Caco-2 (cell line): ENCODE measurements around the gene PPAT. TPM values are rescaled to one million over a fixed set of nuclear protein-coding genes. Genes with fewer than 3 reads are reported as not detected.

Experiments
- BruUV-seq: library from RNA; stranded (reverse); fragments of 400-500 nt; replicated peaks from 2 replicates; lab custom pipeline; 2021; lab: Mats Ljungman, UMichigan
- CTCF ChIA-PET: fragments of 300-600 bp; sonication (Branson Sonifier 250); formaldehyde crosslinking; loops from one replicate; lab custom pipeline; 2022; ENCODE audit warnings: antibody characterized with exemption; lab: Charles Lee
- POLR2A ChIA-PET: fragments of 300-600 bp; sonication (Branson Sonifier 250); formaldehyde crosslinking; loops from one replicate; lab custom pipeline; 2022; ENCODE audit warnings: antibody characterized with exemption; lab: Charles Lee
- DNase-seq, 2 experiments: peaks; one replicate each; pipeline versions ENCODE4 v3.0.0 to v3.0.0-alpha.2; 2020 to 2022
- H3K27me3 ChIP-seq: replicated peaks from 2 replicates; pipeline ENCODE4 v1.6.0; 2011; ENCODE audit warnings: low read length; ENCODE audit not compliant: control insufficient read depth, insufficient read depth
- H3K36me3 ChIP-seq: 2 replicates; pipeline ENCODE4 v1.5.1; 2011; ENCODE audit warnings: low read length; ENCODE audit not compliant: control insufficient read depth, insufficient read depth
- H3K4me1 ChIP-seq: fragments of 250-450 bp; sonication (Bioruptor Pico); 2 replicates; pipeline ENCODE4 v1.5.1; 2020; ENCODE audit warnings: mild to moderate bottlenecking
- H3K4me3 ChIP-seq: 2 replicates; pipeline ENCODE4 v1.5.1; 2011; ENCODE audit warnings: low read depth, mild to moderate bottlenecking, control low read depth, low read length
- H3K9me3 ChIP-seq: fragments of 250-450 bp; sonication (Bioruptor Pico); 2 replicates; pipeline ENCODE4 v1.5.1; 2020; ENCODE audit warnings: mild to moderate bottlenecking, moderate library complexity
- H3K27ac Mint-ChIP-seq: one replicate; pipeline ENCODE4 v1.8.0; 2022; ENCODE audit warnings: mixed read lengths; ENCODE audit not compliant: unreplicated experiment
- H3K27me3 Mint-ChIP-seq: one replicate; pipeline ENCODE4 v1.8.0; 2022; ENCODE audit warnings: mixed read lengths; ENCODE audit not compliant: insufficient read depth, unreplicated experiment
- H3K36me3 Mint-ChIP-seq: one replicate; pipeline ENCODE4 v1.8.0; 2022; ENCODE audit warnings: mild to moderate bottlenecking, mixed read lengths; ENCODE audit not compliant: insufficient read depth, unreplicated experiment
- H3K4me1 Mint-ChIP-seq: one replicate; pipeline ENCODE4 v1.8.0; 2022; ENCODE audit warnings: low read depth, mixed read lengths; ENCODE audit not compliant: unreplicated experiment
- H3K4me3 Mint-ChIP-seq: one replicate; pipeline ENCODE4 v1.8.0; 2022; ENCODE audit warnings: mild to moderate bottlenecking, moderate library complexity, mixed read lengths; ENCODE audit not compliant: unreplicated experiment
- H3K9me3 Mint-ChIP-seq: one replicate; pipeline ENCODE4 v1.8.0; 2022; ENCODE audit warnings: mixed read lengths; ENCODE audit not compliant: unreplicated experiment
- intact Hi-C: fragments of 100-400 bp; cut with micrococcal nuclease; formaldehyde crosslinking; loops from one replicate; pipeline ENCODE4 v1.10.0; 2022; ENCODE audit not compliant: unreplicated experiment
- total RNA-seq: library from RNA; stranded (reverse); gene quantifications from 2 replicates; pipeline ENCODE4 v1.2.3, GENCODE V29; 2022
- TF ChIP-seq, protein P1 (sequence below), 2 experiments: fragments of 200-600 bp in 1 of 2; IDR thresholded peaks; 1 replicate in 1 of 2; 2 replicates in 1 of 2; pipeline versions ENCODE4 v1.5.1 to v1.8.0; 2011 to 2022; ENCODE audit warnings: antibody characterized with exemption in 1 of 2, control low read depth in 1 of 2, inconsistent platforms in 1 of 2, low read depth in 1 of 2, low read length in 1 of 2, mild to moderate bottlenecking in 1 of 2, moderate library complexity in 1 of 2; ENCODE audit not compliant: insufficient read depth in 1 of 2, severe bottlenecking in 1 of 2, unreplicated experiment in 1 of 2

Gene PPAT
- total RNA-seq, 1 experiment from 2014 or later, result 60.7 TPM

GRCh38 chr4:56433280-56433679, 2.1 kb downstream of the PPAT start:
- ChIA-PET POLR2A (no interaction called here), CTCF (no interaction called here)
- TF ChIP-seq, protein P1, sequence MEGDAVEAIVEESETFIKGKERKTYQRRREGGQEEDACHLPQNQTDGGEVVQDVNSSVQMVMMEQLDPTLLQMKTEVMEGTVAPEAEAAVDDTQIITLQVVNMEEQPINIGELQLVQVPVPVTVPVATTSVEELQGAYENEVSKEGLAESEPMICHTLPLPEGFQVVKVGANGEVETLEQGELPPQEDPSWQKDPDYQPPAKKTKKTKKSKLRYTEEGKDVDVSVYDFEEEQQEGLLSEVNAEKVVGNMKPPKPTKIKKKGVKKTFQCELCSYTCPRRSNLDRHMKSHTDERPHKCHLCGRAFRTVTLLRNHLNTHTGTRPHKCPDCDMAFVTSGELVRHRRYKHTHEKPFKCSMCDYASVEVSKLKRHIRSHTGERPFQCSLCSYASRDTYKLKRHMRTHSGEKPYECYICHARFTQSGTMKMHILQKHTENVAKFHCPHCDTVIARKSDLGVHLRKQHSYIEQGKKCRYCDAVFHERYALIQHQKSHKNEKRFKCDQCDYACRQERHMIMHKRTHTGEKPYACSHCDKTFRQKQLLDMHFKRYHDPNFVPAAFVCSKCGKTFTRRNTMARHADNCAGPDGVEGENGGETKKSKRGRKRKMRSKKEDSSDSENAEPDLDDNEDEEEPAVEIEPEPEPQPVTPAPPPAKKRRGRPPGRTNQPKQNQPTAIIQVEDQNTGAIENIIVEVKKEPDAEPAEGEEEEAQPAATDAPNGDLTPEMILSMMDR (IDR thresholded peaks at IDR 0.05; ENCODE audit: insufficient read depth in 1 of 2, low read depth in 1 of 2, low read length in 1 of 2, severe bottlenecking in 1 of 2, unreplicated experiment in 1 of 2), result no peak
- no peaks in the 10 kb centered on the region for H3K9me3 ChIP-seq
- peak overlapping the region; percentile 10 for H3K4me3 ChIP-seq
- no peaks in the 10 kb centered on the region; the same call in 1 of the 2 replicates for H3K36me3 ChIP-seq
- no peaks in the 10 kb centered on the region for H3K4me1 ChIP-seq
- Mint-ChIP-seq H3K27ac (no peak overlapping the region), H3K4me1 (no peaks in the 10 kb centered on the region), H3K27me3 (no peaks in the 10 kb centered on the region), H3K36me3 (peaks cover 39% of the 10 kb centered on the region), H3K9me3 (no peaks in the 10 kb centered on the region), H3K4me3 (peak overlapping the region; percentile 98)
- no TSS peak for BruUV-seq
- DNase-seq, result no peak
- no peaks in the 10 kb centered on the region for H3K27me3 ChIP-seq
- intact Hi-C loops, result loop anchor here (10.0 kb wide), 1 partner anchor 472 kb away; the partner anchor contains the start of gene REST

DNA sequence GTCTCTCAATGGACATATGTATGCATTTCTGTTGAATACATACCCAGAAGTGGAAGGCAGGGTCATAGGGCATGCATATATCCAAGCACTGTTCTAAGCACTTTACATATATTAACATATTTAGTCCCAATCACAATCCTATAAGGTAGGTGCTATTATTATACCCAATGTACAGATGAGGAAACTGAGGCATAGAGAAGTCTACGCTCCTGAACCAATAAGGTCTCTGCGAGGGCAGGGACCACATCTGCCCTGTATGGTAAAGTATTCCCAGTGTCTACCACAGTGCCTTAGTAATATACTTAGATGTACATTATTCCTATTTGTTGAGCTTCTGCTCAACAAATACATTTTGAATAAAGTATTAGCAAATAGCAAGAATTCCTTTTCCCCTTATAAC, 5.2 kb downstream of the PPAT start:
- Mint-ChIP-seq H3K9me3 (peaks cover 8% of the 10 kb centered on the region), H3K4me1 (no peaks in the 10 kb centered on the region), H3K36me3 (peaks cover 25% of the 10 kb centered on the region), H3K4me3 (no peak overlapping the region), H3K27me3 (no peaks in the 10 kb centered on the region), H3K27ac (no peak overlapping the region)
- ChIA-PET CTCF (no interaction called here), POLR2A (interaction anchor here (0.6 kb wide), 1 partner anchor 961 kb away, joined by 4 read pairs; no protein-coding TSS in a partner anchor)
- no peaks in the 10 kb centered on the region for H3K27me3 ChIP-seq
- no peaks in the 10 kb centered on the region; the same call in 1 of the 2 replicates for H3K36me3 ChIP-seq
- TF ChIP-seq, protein P1 (IDR thresholded peaks at IDR 0.05; ENCODE audit: insufficient read depth in 1 of 2, low read depth in 1 of 2, low read length in 1 of 2, severe bottlenecking in 1 of 2, unreplicated experiment in 1 of 2), result no peak
- intact Hi-C loops, result loop anchor here (10.0 kb wide), 1 partner anchor 475 kb away; the partner anchor contains the start of gene REST
- no peaks in the 10 kb centered on the region for H3K9me3 ChIP-seq
- BruUV-seq, result no TSS peak
- H3K4me1 ChIP-seq, result no peaks in the 10 kb centered on the region
- H3K4me3 ChIP-seq, result no peak overlapping the region
- DNase-seq, result no peak

DNA sequence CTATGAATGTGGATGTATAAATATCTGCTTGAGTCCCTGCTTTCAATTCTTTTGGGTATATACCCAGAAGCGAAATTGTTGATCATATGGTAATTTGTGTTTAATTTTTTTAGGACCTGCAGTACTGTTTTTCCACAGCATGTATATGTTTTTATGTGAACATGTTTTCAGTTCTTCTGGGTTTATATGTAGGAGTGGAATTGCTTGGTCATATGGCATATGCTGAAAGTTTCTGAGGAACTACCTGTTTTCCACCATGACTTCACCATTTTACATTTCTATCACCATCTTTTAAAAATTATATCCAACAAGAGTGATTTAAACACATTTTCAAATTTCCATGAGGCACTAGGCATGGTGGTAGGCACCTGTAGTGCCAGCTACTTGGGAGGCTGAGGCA, 8.2 kb downstream of the PPAT start:
- H3K9me3 Mint-ChIP-seq, result peaks cover 8% of the 10 kb centered on the region
- intact Hi-C loops, result no loop called here

More for the DNA sequence above, 8.2 kb downstream of the PPAT start:
- no peaks in the 10 kb centered on the region for H3K4me1 Mint-ChIP-seq
- no peaks in the 10 kb centered on the region for H3K9me3 ChIP-seq
- no peak for DNase-seq
- H3K36me3 ChIP-seq, result no peaks in the 10 kb centered on the region; the same call in 1 of the 2 replicates
- H3K27me3 ChIP-seq, result no peaks in the 10 kb centered on the region
- TF ChIP-seq, protein P1 (IDR thresholded peaks at IDR 0.05; ENCODE audit: insufficient read depth in 1 of 2, low read depth in 1 of 2, low read length in 1 of 2, severe bottlenecking in 1 of 2, unreplicated experiment in 1 of 2), result no peak
- no peak overlapping the region for H3K4me3 ChIP-seq
- no peaks in the 10 kb centered on the region for H3K27me3 Mint-ChIP-seq
- no peak overlapping the region for H3K4me3 Mint-ChIP-seq
- ChIA-PET POLR2A (no interaction called here), CTCF (no interaction called here)
- peaks cover 18% of the 10 kb centered on the region for H3K36me3 Mint-ChIP-seq
- no peaks in the 10 kb centered on the region for H3K4me1 ChIP-seq
- H3K27ac Mint-ChIP-seq, result no peak overlapping the region
- no TSS peak for BruUV-seq
